Esophagus muscularis mucosa (tissue), 4 donors: Measurements from ENCODE around the gene INSYN2B. TPM values are rescaled to one million over a fixed set of nuclear protein-coding genes. Genes with fewer than 3 reads are reported as not detected.

ENCODE experiments used
- DNase-seq: peaks from one replicate; pipeline ENCODE4 v3.0.0-alpha.2; 2017; ENCODE audit errors: extremely low spot score
- H3K27ac ChIP-seq, 4 donors: fragments of 200-600 bp; sonication (generic); replicated peaks in 1 of 4; 1 replicate in 3 of 4; 2 replicates in 1 of 4; pipeline ENCODE4 v1.5.1; 2016 to 2019; ENCODE audit warnings: mild to moderate bottlenecking in 1 of 4
- H3K27me3 ChIP-seq, 4 donors: fragments of 200-600 bp; sonication (generic); one replicate each; pipeline versions ENCODE4 v1.5.1 to v1.6.0; 2016 to 2019
- H3K36me3 ChIP-seq, 4 donors: fragments of 200-600 bp; sonication (generic); one replicate each; pipeline ENCODE4 v1.5.1; 2016 to 2019
- H3K4me1 ChIP-seq, 4 donors: fragments of 200-600 bp; sonication (generic); one replicate each; pipeline ENCODE4 v1.5.1; 2016 to 2019
- H3K4me3 ChIP-seq, 4 donors: fragments of 200-600 bp; sonication (generic); 1 replicate in 2 of 4; 2 replicates in 2 of 4; pipeline ENCODE4 v1.5.1; 2016 to 2019; ENCODE audit warnings: mild to moderate bottlenecking in 4 of 4, moderate library complexity in 1 of 4
- H3K9me3 ChIP-seq, 4 donors: fragments of 200-600 bp; sonication (generic); 1 replicate in 3 of 4; 2 replicates in 1 of 4; pipeline ENCODE4 v1.5.1; 2016 to 2019
- EP300 ChIP-seq: sonication (generic); formaldehyde crosslinking; IDR thresholded peaks from one replicate; pipeline ENCODE4 v1.6.1; 2017; ENCODE audit warnings: antibody characterized with exemption
- POLR2A ChIP-seq: fragments of 450-650 bp; IDR thresholded peaks from one replicate; pipeline ENCODE4 v1.6.1; 2017; ENCODE audit warnings: antibody characterized with exemption, moderate library complexity, mild to moderate bottlenecking, low read depth
- POLR2AphosphoS5 ChIP-seq, 2 donors: sonication (generic); formaldehyde crosslinking; IDR thresholded peaks; one replicate each; pipeline ENCODE4 v1.6.1; 2017; ENCODE audit warnings: antibody characterized with exemption in 2 of 2
- WGBS: methylation state at CpG from one replicate; pipeline ENCODE4 v1.1.5; 2018; 5-methylcytosine and 5-hydroxymethylcytosine counted together
- intact Hi-C: fragments of 100-400 bp; cut with DNase I; formaldehyde crosslinking; loops from one replicate; pipeline ENCODE4 v1.15.1; 2023
- total RNA-seq, 4 donors: library from RNA; depleted of rRNA; stranded (reverse); fragments of >200 nt; gene quantifications; one replicate each; pipeline versions ENCODE4 v1.1.0 to v1.2.1, GENCODE V29; 2016
- TF ChIP-seq, protein P1 (sequence below), 3 experiments: fragments of 200-600 bp in 2 of 3; fragments of 450-650 bp in 1 of 3; sonication (generic) in 2 of 3; IDR thresholded peaks; one replicate each; pipeline ENCODE4 v1.5.1; 2017 to 2019; ENCODE audit warnings: antibody characterized with exemption in 3 of 3, mild to moderate bottlenecking in 2 of 3, moderate library complexity in 1 of 3

Gene INSYN2B
- total RNA-seq, 4 donors from 2014 or later, result not detected

GRCh38 chr5:169875731-169876130 lies 104.6 kb downstream of the INSYN2B start:
- WGBS, result 80% methylated on average over 4 of the region's 4 CpGs
- Histone ChIP-seq H3K36me3 (no peaks in the 10 kb centered on the region), H3K27me3 (no peaks in the 10 kb centered on the region), H3K27ac (no peak overlapping the region), H3K4me3 (no peak overlapping the region), H3K4me1 (peaks cover 0 to 5% (median 0%) of the 10 kb centered on the region in 4 donors), H3K9me3 (no peaks in the 10 kb centered on the region)
- intact Hi-C loops, result no loop called here
- DNase-seq, result no peak
- no peak for TF ChIP-seq POLR2A
- TF ChIP-seq, protein P1, sequence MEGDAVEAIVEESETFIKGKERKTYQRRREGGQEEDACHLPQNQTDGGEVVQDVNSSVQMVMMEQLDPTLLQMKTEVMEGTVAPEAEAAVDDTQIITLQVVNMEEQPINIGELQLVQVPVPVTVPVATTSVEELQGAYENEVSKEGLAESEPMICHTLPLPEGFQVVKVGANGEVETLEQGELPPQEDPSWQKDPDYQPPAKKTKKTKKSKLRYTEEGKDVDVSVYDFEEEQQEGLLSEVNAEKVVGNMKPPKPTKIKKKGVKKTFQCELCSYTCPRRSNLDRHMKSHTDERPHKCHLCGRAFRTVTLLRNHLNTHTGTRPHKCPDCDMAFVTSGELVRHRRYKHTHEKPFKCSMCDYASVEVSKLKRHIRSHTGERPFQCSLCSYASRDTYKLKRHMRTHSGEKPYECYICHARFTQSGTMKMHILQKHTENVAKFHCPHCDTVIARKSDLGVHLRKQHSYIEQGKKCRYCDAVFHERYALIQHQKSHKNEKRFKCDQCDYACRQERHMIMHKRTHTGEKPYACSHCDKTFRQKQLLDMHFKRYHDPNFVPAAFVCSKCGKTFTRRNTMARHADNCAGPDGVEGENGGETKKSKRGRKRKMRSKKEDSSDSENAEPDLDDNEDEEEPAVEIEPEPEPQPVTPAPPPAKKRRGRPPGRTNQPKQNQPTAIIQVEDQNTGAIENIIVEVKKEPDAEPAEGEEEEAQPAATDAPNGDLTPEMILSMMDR (IDR thresholded peaks at IDR 0.05), result no peak

DNA sequence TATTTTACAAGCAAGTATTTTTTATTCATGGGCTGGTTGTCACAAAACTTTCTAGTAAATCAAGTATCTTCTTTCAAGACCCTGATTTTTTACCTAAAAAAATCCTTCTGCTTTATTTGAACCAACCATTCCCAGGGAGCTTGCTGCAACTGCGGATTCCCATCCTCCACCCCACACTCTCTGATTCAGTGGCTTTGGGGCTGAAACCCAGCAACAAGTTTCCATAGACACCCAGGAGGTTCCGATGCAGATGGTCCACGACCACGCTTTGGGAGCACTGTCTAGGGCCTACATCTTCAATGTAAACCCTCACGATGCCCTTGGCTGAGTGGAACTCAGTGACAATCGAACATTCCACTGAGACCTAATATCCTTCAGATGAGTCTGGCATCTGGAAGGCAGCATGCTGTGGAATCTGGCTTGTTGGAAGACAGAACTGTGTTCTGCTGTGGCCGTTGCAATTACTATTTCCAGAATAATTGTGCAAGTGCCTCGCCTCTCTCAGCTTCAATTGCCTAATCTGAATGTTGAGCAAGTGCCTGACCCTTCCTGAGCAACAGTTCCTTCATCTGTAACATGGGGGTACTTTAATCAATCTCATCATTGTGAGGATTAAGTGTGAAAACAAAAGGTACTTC lies 105.1 kb downstream of the INSYN2B start:
- Histone ChIP-seq H3K4me1 (peaks cover 0 to 5% (median 0%) of the 10 kb centered on the region in 4 donors), H3K4me3 (no peak overlapping the region), H3K27ac (no peak overlapping the region), H3K36me3 (no peaks in the 10 kb centered on the region), H3K9me3 (no peaks in the 10 kb centered on the region), H3K27me3 (no peaks in the 10 kb centered on the region)
- 83% methylated on average over 6 of the region's 8 CpGs for WGBS
- intact Hi-C loops, result no loop called here
- no peak for TF ChIP-seq EP300
- no peak for TF ChIP-seq POLR2A
- TF ChIP-seq POLR2AphosphoS5 (IDR thresholded peaks at IDR 0.05), result peak; percentile 5 to 18
- TF ChIP-seq, protein P1 (IDR thresholded peaks at IDR 0.05), result no peak
- DNase-seq, result no peak

GRCh38 chr5:169874621-169875020 lies 105.7 kb downstream of the INSYN2B start:
- TF ChIP-seq POLR2AphosphoS5 (IDR thresholded peaks at IDR 0.05), result no peak
- no peak for TF ChIP-seq EP300
- TF ChIP-seq POLR2A, result no peak
- TF ChIP-seq, protein P1 (IDR thresholded peaks at IDR 0.05), result no peak
- DNase-seq, result no peak
- Histone ChIP-seq H3K9me3 (no peaks in the 10 kb centered on the region), H3K36me3 (no peaks in the 10 kb centered on the region), H3K4me1 (peaks cover 0 to 5% (median 0%) of the 10 kb centered on the region in 4 donors), H3K4me3 (no peak overlapping the region), H3K27me3 (no peaks in the 10 kb centered on the region), H3K27ac (no peak overlapping the region)
- 88% methylated on average over 4 of the region's 4 CpGs for WGBS
- intact Hi-C loops, result no loop called here

DNA sequence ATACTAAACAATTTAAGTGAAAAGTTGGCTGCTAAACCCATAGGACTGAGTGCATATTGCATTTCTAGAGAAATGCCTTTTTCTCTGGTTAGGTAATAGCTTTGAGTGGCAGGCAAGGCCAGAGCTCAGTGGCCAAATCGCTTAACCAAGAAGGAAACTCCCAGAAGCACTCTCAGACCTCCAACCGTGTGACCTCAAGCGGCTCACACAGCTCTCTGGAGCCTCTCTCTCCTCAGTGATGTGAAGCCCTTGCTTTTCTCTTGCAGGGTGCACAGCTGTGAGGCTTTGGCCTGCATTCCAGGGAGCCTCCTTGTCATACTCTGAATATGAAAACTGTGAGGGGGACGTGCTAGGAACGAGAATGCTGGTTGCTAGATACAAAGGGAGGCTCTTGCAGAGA lies 106.7 kb downstream of the INSYN2B start:
- Histone ChIP-seq H3K4me1 (peaks cover 0 to 5% (median 0%) of the 10 kb centered on the region in 4 donors), H3K36me3 (no peaks in the 10 kb centered on the region), H3K27ac (no peak overlapping the region), H3K4me3 (no peak overlapping the region), H3K9me3 (no peaks in the 10 kb centered on the region), H3K27me3 (no peaks in the 10 kb centered on the region)
- TF ChIP-seq EP300 (no peak), POLR2A (no peak), POLR2AphosphoS5 (IDR thresholded peaks at IDR 0.05) (no peak)
- TF ChIP-seq, protein P1 (IDR thresholded peaks at IDR 0.05), result no peak
- no peak for DNase-seq
- 46% methylated on average over 5 of the region's 5 CpGs for whole genome bisulfite sequencing
- intact Hi-C loops, result no loop called here
